IMR-90 (cell line): ENCODE data around the gene TST.

Experiments used
- CEBPB ChIP-seq: IDR thresholded peaks from 2 replicates; pipeline ENCODE4 v1.6.1; 2012; ENCODE audit warnings: low read depth, low read length, improper control_type of control experiment
- CTCF ChIP-seq: conservative IDR thresholded peaks from 2 replicates; pipeline ENCODE4 v1.5.1; 2012; ENCODE audit warnings: mild to moderate bottlenecking, low read depth, low read length, improper control_type of control experiment
- MXI1 ChIP-seq: IDR thresholded peaks from 2 replicates; pipeline ENCODE4 v1.6.1; 2012; ENCODE audit warnings: low read depth, mild to moderate bottlenecking, low read length, moderate library complexity, borderline replicate concordance
- RAD21 ChIP-seq: IDR thresholded peaks from 2 replicates; pipeline ENCODE4 v1.6.1; 2012; ENCODE audit warnings: low read length, improper control_type of control experiment
- RFX5 ChIP-seq: IDR thresholded peaks from 2 replicates; pipeline ENCODE4 v1.8.0; 2012; ENCODE audit warnings: low read depth, mild to moderate bottlenecking, low read length, moderate library complexity
- SMC3 ChIP-seq: fragments of 150-350 bp; IDR thresholded peaks from 2 replicates; pipeline ENCODE4 v1.6.1; 2016; ENCODE audit warnings: low read depth, mild to moderate bottlenecking, antibody characterized with exemption, low read length, moderate library complexity

- TF ChIP-seq CTCF (no peak), RAD21 (no peak), MXI1 (no peak), SMC3 (no peak), RFX5 (no peak), CEBPB (no peak)
These were observed 1.9 kb downstream of the TST start for GRCh38 chr22:37017356-37017755.
